GM21528 (cell line): Measurements from ENCODE around the gene LRIG1.
"Not testable (repeated sequence)": the region's sequence is repeated elsewhere in the genome, so short reads cannot be mapped to it uniquely, and the experiment has no call there.

Source experiments
- ATAC-seq: cut with Tn5 transposase; IDR thresholded peaks from one replicate; pipeline ENCODE4 v1.9.1; 2021; ENCODE audit warnings: mild to moderate bottlenecking, moderate library complexity; ENCODE audit not compliant: unreplicated experiment, low FRiP score

Gene LRIG1

DNA sequence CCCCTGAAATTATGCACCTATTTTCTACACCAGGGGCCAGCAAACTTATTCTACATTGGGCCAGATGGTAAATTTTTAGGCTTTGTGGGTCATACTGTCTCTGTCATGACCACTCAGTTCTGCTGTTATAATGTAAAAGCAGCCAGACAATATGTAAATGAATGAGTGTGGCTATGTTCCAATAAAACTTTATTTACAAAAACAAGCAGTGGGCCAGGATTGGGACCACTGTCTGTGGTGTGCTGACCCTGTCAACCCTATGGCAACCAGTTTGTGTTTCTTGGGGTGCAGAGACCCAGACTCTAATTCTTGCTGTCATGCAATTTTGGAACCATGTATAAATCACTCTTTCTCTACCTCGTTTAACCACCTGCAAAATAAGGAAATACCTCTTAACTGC is 74.7 kb downstream of the LRIG1 start:
- ATAC-seq: no peak

DNA sequence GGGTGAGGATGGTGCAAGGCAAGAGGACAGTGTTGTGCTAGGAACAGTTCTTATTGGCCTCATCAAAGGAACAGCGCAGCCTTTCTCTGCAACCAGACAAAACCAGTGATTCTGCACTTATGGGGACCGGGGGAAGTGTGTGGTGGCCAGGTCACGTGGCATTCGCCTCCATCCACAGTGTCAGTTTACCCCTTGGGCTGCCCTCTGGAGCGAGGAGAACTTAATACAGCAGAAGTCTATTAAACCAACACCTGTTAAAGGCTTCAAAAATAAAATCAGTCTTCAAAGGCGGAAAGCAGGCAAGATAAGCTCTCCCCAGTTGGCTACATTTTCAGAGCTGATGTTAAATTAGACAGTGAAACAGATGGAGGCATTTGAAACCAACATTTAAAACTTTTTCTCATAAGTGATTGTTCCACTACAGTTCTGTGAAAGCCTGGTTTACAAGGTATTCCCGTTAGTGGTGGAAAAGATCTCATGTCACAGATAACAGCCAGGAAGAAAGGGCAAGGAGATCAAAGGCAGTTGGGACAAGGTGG is 75.2 kb downstream of the LRIG1 start:
- ATAC-seq: no peak

DNA sequence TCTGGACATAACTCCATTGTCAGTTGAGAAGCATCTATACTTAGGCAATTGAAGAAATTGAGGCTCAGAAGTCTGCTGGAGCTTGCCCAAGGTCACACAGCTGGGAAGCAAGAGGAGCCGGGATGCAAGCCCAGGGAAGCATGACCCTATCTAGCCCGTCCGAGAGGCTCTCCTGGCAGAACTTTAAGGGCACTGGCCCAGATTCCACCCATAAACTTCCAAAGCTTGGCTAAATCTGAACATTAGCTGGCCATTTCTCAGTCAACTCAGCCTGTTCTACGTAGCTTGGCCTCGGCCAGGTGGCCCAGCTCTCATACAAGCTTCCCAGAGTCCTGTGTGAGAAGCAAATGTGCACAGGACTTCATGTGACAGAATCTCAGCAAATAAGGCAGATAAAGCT is 75.8 kb downstream of the LRIG1 start:
- no peak for ATAC-seq

DNA sequence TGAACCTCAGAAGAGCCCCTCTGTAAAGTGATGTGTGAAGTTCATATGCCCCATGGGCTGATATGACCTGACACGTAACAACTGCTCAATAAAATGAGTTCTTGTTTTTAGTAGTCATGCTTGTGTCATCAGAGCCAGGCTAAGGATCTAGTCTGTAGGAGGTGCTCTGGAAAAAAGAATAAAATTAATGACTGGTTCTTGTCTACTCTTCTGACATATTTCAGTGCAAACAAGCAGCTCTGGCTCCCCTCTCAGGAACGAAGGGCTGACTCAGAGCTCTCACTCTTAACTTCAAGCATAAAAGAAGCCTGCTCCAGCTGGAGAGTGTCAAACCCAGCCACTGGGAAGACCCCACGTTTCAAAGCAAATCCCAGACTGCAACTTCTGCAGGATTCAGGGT is 77.0 kb downstream of the LRIG1 start:
- no peak for ATAC-seq

DNA sequence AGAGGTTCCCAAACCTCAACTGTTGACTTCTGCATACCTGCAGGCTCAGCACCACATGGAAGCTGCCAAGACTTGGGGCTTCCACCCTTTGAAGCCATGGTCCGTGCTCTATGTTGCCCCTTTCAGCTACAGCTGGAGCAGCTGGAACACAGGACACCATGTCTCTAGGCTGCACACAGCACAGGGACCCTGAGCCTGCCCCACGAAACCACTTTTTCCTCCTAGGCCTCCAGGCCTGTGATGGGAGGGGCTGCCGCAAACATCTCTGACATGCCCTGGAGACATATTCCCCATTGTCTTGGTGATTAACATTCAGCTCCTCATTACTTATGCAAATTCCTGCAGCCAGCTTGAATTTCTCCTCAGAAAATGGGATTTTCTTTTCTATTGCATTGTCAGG is 78.9 kb downstream of the LRIG1 start:
- ATAC-seq: not testable (repeated sequence)

DNA sequence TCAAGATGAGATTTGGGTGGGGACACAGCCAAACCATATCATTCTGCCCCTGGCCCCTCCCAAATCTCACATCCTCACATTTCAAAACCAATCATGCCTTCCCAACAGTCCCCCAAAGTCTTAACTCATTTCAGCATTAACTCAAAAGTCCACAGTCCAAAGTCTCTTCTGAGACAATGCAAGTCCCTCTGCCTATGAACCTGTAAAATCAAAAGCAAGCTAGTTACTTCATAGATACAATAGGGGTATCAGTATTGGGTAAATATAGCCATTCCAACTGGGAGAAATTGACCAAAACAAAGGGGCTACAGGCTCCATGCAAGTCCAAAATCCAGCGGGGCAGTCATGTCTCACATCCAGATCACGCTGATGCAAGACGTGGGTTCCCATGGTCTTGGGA is 79.7 kb downstream of the LRIG1 start:
- not testable (repeated sequence) for ATAC-seq

DNA sequence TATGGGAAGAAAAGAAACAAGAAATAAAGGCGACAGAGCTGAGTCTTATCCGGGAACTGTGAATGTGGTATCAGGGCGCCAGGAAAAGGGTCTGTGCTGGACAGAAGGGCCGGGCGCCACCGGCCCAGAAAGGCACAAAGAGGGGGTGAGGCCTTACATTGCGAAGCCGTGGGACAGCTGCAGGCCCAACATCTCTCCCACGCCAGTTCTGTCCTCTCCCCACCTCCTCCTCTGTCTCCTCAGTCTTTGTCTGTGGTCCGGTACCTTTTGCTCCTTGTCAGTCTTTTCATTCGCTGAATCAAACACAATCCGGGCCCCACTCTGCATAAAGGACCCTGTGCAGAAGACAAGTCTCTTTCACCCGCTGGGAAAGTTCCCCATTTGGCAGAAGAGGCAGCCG is 81.8 kb downstream of the LRIG1 start:
- ATAC-seq: no peak

DNA sequence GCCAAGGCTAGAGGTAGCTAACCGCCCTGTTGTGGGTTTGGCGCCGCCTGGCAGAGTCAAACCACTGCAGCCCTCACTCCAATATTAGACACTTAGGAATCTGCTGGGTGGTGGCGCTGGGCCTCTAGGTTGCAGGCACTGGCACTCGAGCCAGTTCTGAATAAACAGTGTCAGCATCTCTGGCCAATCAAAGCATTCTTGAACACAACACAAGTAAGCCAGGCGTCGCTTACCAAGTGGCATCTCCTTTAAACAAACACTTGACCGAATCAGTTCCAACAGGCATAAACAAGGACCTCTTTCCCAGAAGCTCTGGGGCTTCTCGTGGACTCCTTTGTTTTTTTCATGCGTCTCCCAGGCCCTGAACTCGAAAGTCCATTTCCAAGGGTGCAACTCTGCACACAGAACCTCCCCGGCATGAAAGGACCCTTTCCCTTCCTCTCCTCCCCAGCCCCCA is 82.3 kb downstream of the LRIG1 start:
- ATAC-seq: no peak

DNA sequence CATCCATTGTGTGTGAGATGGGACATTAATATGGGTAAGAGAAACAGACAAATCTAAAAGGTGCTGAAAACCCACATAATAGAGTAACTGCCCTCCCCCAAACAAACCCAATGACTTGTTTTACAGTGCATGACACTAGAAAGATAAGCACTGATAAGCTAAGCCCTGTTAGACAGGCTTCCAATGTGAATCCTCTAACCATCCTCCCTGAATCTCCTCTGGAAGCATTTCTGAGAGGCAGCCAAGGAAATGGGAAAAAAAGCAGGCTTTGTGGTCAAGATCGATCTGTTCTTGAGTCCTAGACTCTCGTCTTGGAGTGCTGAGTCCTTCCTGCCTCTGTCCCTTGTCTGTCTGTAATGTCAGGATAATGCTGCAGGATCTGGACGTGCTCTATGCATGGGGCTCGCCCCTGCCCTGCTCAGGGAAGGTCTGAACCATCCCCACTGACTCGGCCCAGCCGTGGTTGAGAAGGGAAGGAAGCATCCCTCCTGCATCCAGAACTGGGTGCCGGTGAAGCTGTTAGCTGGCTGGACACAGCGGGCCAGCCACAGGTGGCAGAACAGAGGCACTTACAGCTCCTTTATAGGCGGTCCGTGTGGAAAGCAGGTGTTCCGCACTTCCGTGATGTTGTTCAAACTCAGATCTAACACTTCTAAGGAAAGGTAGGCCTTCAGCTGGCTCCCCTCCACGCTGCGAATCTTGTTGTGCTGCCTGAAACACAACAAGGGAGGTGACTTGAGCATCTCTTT is 84.1 kb downstream of the LRIG1 start:
- no peak for ATAC-seq

DNA sequence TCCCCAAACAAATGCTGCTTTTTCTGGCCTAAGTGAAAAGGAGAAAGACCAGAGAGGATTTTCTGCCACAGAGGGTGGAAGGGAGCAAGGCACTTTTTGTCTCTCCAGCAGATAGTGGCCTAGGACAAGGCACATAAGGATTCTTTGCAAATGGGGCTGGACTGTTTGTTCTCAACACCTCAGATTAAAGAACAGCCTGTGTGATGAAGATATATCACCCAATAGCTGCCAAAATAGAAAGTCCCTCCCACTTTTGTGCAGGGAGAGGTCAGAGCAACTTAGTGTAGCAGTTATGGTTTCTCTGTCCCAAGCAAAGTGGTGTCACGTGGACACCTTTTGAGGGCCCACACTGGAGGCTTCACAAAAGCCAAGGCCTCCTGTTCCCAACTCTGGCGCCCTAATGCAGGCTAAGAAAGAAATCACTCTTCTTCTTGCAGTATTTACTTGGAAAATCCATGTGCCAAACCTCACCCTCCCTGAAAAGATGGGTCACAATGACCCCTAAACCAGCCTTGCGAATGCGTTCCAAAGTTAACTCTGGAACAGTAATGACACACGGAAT is 84.9 kb downstream of the LRIG1 start:
- ATAC-seq: no peak

DNA sequence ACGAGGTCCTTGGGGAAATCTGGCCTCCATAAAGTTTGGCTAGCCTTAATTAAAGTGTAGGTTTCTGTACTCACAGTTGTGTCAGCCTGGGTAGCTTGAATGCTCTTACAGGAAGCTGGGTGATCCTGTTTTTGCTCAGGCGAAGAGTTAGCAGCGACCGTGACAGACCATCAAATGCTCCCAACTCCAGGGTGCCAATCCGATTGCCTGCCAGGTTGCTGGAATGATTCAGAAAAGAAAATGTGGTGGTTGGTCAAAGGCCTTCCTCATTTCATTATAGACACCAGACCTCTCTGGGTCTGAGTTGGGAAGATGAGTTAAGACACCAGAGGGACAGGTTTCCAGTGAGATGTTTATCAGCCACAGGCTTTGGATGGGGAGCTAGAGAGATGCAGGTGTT is 86.0 kb downstream of the LRIG1 start:
- no peak for ATAC-seq

DNA sequence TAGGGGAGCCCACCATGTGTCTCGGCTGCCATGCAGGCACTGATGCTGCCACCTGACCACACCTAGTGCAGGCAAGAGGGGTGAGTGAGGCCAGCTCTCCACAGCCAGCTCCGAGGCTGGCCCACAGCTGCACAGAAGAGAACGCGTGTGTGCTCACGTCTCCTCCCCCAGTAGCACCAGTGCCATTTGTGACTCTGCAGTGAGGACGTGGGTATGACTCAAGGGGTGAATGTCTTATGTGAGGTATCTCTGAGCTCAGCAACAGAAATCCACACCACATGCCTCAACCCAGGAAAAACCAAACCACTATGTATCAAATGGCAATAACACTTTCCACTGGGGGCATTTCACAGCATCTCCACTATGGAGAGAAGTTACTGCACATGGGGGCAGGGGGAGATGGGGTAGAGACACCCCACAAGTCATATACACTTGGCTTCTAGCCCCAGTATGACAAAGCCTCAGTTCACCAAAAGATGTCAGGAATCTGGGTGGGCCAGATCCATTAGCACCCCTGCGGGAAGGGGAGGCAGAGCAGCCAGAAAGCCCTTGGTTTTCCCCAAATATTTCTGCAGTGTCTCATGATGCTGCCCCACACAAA is 87.6 kb downstream of the LRIG1 start:
- no peak for ATAC-seq

DNA sequence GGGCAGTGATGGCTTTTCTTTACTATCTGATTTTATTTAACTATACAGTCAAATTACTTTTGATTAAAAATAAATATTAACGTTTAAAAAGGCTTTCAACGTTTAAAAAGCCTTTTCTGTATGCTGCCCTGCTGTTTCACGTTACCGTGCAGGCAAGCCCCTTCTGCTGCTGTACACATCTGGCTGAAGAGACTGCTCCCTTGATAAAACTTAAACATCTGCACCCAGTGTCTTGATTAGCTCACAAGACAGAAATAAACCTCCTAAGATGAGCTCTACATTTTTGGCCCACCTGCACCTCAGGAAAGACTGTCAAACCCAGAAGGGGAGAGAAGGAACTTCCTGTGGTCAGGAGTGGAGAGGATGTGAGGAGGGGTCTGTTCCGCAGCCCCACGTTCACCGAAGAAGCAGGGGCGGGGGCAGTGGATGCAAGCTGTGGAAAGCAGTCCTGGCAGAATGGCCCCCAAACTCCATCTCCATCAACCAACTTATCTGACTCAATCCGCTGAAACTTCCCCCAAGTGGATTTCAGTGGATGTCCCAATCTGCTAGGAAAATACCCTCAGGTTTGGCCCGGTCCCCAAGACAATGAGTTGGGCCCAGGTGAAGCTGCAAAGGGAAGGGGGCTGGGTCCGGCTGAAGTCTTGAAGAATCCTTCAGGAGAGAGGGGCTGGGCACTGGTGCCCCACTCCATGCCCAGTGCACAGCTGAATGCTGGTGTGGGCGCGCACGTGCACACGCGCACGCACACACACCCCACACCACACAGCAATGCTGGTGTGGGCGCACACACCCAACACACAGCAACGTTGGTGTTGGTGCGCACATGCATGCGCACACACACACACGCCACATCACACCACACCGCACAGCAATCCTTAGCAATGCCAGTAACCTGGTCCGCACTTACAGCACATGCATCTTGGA is 88.6 kb downstream of the LRIG1 start:
- ATAC-seq: no peak

DNA sequence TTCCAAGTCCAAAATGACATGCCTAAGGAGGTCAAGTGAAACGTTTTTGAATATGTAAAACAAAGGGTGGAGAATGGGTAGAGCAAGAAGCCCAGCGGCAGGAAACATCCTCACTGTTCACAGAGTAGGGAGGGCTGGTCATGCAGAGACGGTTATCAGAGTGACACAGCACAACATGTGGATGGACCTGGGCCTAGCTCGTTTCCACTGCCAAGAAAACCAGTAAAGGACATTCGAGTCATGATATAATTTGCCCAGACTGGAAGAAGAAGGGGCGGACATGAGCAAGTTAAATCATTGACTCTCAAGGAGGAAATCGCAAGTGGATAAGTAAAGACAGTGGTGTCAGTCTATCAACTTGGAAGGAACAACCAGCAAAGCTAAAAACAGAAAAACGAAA is 89.3 kb downstream of the LRIG1 start:
- ATAC-seq: no peak

DNA sequence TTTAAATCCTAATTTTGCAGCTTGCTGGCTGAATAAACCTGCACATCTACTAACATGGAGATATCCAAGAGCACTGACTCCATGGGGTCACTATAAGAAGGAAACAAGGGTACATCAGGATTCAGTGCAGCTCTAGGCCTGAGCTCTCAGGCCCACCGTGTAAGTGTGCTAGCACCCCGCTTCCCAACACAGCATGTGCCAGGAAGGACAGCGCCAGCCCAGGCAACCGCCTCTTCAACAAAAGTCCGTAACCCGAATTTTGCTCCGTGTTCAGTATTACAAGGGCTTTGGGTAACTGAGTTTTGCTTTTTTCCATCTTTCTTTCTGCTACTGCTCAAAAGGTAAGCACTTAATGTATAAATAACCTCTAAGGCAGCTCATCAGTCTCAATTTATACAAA is 89.8 kb downstream of the LRIG1 start:
- no peak for ATAC-seq

DNA sequence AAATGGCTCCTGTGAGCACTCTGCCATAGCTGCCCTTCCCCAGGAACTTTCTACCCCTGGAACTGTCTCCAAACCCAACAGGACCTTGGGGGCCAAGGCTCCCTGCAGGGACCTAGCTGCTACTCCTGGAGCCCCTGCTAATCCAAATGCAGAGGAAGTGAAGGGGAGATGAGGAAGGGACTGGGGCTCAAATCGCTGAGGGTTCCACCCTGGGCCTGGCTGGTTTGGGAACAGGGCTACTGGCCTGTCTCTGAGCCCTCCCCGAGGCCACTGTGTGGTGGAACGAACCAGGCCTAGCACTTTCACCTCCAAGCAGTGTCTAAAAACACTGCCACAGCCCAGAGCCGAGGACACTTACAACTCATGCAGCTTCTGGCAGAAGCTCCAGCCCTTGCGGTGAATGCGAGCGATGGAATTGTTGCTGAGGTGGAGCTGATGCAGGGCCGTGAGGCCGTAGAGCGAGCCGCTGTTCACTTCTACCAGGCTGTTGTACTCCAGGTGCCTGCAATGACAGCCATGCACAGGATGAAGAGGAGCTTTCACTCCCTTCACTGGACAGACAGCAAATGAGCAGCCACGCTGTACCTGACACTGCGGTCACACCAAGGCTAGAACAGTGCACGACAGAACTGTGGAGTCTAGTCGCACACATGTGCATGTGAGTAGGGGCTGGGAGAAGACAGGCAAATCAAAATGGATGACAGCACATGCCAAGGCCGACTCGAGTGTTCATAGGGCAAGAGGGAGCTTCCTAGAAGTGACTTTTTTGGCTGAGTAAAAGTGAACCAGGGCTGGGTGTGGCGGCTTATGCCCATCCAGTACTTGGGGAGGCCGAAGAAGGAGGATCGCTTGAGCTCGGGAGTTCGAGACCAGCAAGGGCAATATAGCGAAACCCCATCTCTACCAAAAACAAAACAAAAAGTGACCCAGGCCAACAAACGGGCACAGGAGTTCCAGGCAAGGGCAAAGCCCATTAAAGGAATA is 90.8 kb downstream of the LRIG1 start:
- no peak for ATAC-seq

DNA sequence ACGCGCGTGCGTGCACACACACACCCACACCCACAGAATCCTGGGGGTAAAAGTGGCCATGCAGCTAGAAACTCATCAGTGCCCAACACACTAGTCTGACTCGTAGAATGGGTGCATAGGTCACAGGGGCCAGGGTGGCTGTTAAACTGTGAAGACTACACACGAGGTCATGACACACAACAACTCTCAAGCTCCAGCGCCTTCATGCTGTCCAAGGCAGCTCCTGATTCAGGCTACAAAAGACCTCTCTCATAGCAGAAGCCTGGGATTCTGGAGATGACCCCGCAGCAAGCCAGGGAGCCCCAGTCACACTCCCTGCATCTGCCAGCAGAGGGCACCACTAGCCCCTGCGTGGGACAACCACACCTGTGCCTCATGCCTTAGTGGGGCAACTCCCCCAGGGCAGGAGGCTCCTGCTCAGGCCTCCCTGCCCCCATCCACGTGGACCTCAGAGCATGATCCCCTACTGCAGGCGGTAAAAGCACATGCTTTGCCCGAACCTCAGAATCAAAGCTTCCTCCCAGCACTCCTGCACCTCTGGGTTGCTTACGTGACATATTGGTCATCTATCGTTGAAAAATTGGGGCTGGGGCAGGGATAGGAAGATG is 93.1 kb downstream of the LRIG1 start:
- peak; percentile 76 for ATAC-seq

DNA sequence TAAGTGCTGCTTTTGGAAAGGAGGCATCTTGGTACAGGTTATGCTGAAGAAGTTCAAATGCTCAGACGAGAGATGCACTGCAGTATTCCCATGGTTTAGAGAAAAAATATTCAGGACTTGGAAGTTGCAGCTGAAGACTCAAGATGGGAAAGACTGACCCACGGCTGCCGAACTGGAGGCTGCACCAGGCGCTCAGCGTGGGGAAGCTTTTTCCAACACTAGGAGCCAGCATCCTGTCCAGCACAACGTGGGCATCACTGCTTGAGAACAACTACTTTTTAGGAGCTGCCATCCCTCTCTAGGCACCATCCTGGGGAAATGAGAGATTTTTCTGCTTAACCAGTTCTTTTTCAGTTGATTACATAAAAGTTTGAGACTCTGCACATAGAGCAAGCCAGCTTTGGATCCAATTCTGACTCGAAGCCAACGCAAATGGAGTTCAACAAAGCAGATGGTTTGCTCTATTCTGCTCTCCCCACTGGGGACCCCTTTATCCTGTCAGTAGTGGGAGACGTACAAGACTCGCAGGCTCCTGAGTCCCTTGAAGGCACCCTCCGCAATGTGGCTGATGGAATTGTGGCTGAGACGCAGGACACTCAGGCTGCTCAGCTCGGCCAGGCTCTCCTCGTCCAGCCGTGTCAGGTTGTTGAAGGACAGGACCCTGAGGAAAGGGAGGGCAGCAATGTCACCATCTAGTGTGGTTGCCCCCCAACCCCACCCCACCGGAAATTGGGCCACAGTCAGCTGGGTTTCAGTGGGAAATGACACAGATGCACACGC is 93.8 kb downstream of the LRIG1 start:
- no peak for ATAC-seq
